Ectodermal cell (in vitro differentiated cells): Measurements from ENCODE around the gene TDRKH.

Experiments
- H3K27ac ChIP-seq: 2 replicates; pipeline ENCODE4 v1.7.0; 2013; ENCODE audit warnings: mild to moderate bottlenecking, low read depth, low read length; ENCODE audit not compliant: insufficient read depth, poor library complexity, severe bottlenecking
- H3K27me3 ChIP-seq: 2 replicates; pipeline ENCODE4 v1.7.0; 2013; ENCODE audit warnings: mild to moderate bottlenecking, low read length; ENCODE audit not compliant: insufficient read depth, control insufficient read depth, poor library complexity, severe bottlenecking
- H3K36me3 ChIP-seq: one replicate; pipeline ENCODE4 v1.7.0; 2013; ENCODE audit warnings: low read length; ENCODE audit not compliant: control insufficient read depth, insufficient read depth
- H3K4me1 ChIP-seq: one replicate; pipeline ENCODE4 v1.7.0; 2013; ENCODE audit warnings: low read length; ENCODE audit not compliant: control insufficient read depth, insufficient read depth
- H3K4me3 ChIP-seq: 2 replicates; pipeline ENCODE4 v1.7.0; 2013; ENCODE audit warnings: low read depth, low read length, control low read depth; ENCODE audit not compliant: insufficient read depth
- H3K9me3 ChIP-seq: 2 replicates; pipeline ENCODE4 v1.7.0; 2013; ENCODE audit warnings: mild to moderate bottlenecking, low read length, moderate library complexity; ENCODE audit not compliant: control insufficient read depth
- WGBS, 2 experiments: methylation state at CpG; one replicate each; pipeline ENCODE4 v1.1.7; 2013; ENCODE audit warnings: missing lambda C conversion rate in 2 of 2; 5-methylcytosine and 5-hydroxymethylcytosine counted together

Gene TDRKH

GRCh38 chr1:151814426-151814825 is 24.1 kb upstream of the TDRKH start:
- Histone ChIP-seq H3K27ac (no peak overlapping the region), H3K27me3 (no peaks in the 10 kb centered on the region), H3K36me3 (no peaks in the 10 kb centered on the region), H3K4me1 (no peaks in the 10 kb centered on the region), H3K4me3 (no peak overlapping the region), H3K9me3 (no peaks in the 10 kb centered on the region)
- WGBS, 2 experiments: 91 to 93% methylated on average over 15 of the region's 15 CpGs

- Histone ChIP-seq H3K27me3 (no peaks in the 10 kb centered on the region), H3K36me3 (no peaks in the 10 kb centered on the region), H3K4me3 (no peak overlapping the region), H3K4me1 (no peaks in the 10 kb centered on the region), H3K27ac (no peak overlapping the region), H3K9me3 (no peaks in the 10 kb centered on the region)
- 92 to 97% methylated on average over 12 of the region's 12 CpGs for WGBS, 2 experiments
These were observed 23.1 kb upstream of the TDRKH start for GRCh38 chr1:151813271-151813977.

- Histone ChIP-seq H3K27me3 (no peaks in the 10 kb centered on the region), H3K36me3 (no peaks in the 10 kb centered on the region), H3K9me3 (no peaks in the 10 kb centered on the region), H3K4me3 (no peak overlapping the region), H3K27ac (no peak overlapping the region), H3K4me1 (no peaks in the 10 kb centered on the region)
- WGBS, 2 experiments: 88 to 91% methylated on average over 9 of the region's 9 CpGs
These were observed 20.9 kb upstream of the TDRKH start for GRCh38 chr1:151811181-151811580.

- Histone ChIP-seq H3K4me3 (no peak overlapping the region), H3K27ac (no peak overlapping the region), H3K36me3 (no peaks in the 10 kb centered on the region), H3K4me1 (no peaks in the 10 kb centered on the region), H3K27me3 (no peaks in the 10 kb centered on the region), H3K9me3 (no peaks in the 10 kb centered on the region)
- 97 to 100% methylated on average over 1 of the region's 1 CpG for WGBS, 2 experiments
These were observed 19.8 kb upstream of the TDRKH start for GRCh38 chr1:151809985-151810556.

- 84 to 86% methylated on average over 7 to 8 of the region's 8 CpGs for WGBS, 2 experiments
- no peaks in the 10 kb centered on the region for H3K36me3 ChIP-seq
- no peaks in the 10 kb centered on the region for H3K27me3 ChIP-seq
- no peak overlapping the region for H3K4me3 ChIP-seq
- H3K4me1 ChIP-seq: no peaks in the 10 kb centered on the region
- no peak overlapping the region for H3K27ac ChIP-seq
- H3K9me3 ChIP-seq: no peaks in the 10 kb centered on the region
These were observed 19.1 kb upstream of the TDRKH start for GRCh38 chr1:151809290-151809984.

- Histone ChIP-seq H3K4me3 (no peak overlapping the region), H3K27me3 (no peaks in the 10 kb centered on the region), H3K4me1 (no peaks in the 10 kb centered on the region), H3K36me3 (no peaks in the 10 kb centered on the region), H3K27ac (no peak overlapping the region), H3K9me3 (no peaks in the 10 kb centered on the region)
- WGBS, 2 experiments: 82 to 90% methylated on average over 1 of the region's 1 CpG
These were observed 17.5 kb upstream of the TDRKH start for GRCh38 chr1:151807766-151808165.

GRCh38 chr1:151807131-151807530 is 16.8 kb upstream of the TDRKH start:
- Histone ChIP-seq H3K4me1 (no peaks in the 10 kb centered on the region), H3K4me3 (no peak overlapping the region), H3K27me3 (no peaks in the 10 kb centered on the region), H3K9me3 (no peaks in the 10 kb centered on the region), H3K27ac (no peak overlapping the region), H3K36me3 (no peaks in the 10 kb centered on the region)
- 92% methylated on average over 5 of the region's 5 CpGs for WGBS, 2 experiments

GRCh38 chr1:151806170-151806569 is 15.9 kb upstream of the TDRKH start:
- Histone ChIP-seq H3K27ac (no peak overlapping the region), H3K9me3 (no peaks in the 10 kb centered on the region), H3K36me3 (no peaks in the 10 kb centered on the region), H3K27me3 (no peaks in the 10 kb centered on the region), H3K4me3 (no peak overlapping the region), H3K4me1 (no peaks in the 10 kb centered on the region)
- WGBS, 2 experiments: 90 to 92% methylated on average over 7 of the region's 7 CpGs

GRCh38 chr1:151805066-151805820 is 14.9 kb upstream of the TDRKH start, which contains the start of gene LINGO4:
TSS of gene LINGO4 (minus strand) at chr1:151805419. CDS start at chr1:151802704, 2,715 bp downstream.
- H3K4me1 ChIP-seq: no peaks in the 10 kb centered on the region
- H3K27ac ChIP-seq: no peak within 1 kb of the TSS
- WGBS, 2 experiments: 84 to 87% methylated on average over 12 of the region's 12 CpGs
- H3K9me3 ChIP-seq: no peaks in the 10 kb centered on the region
- no peak within 1 kb of the TSS for H3K4me3 ChIP-seq
- H3K27me3 ChIP-seq: no peaks in the 10 kb centered on the region
- H3K36me3 ChIP-seq: no peaks in the 10 kb centered on the region

- H3K9me3 ChIP-seq: no peaks in the 10 kb centered on the region
- 94 to 96% methylated on average over 3 of the region's 3 CpGs for WGBS, 2 experiments
- H3K4me1 ChIP-seq: no peaks in the 10 kb centered on the region
- H3K27ac ChIP-seq: no peak overlapping the region
- no peaks in the 10 kb centered on the region for H3K27me3 ChIP-seq
- no peak overlapping the region for H3K4me3 ChIP-seq
- H3K36me3 ChIP-seq: no peaks in the 10 kb centered on the region
These were observed 13.6 kb upstream of the TDRKH start for GRCh38 chr1:151803915-151804314.
